ENCODE data around the gene CAMK1D.
"Not testable (repeated sequence)": the region's sequence is repeated elsewhere in the genome, so short reads cannot be mapped to it uniquely, and the experiment has no call there.

CAMK1D gene

GRCh38 chr10:12348870-12349628, at the start of gene CAMK1D:
TSS of gene CAMK1D (plus strand) at chr10:12349547.
- H3K36me3 ChIP-seq (ENCODE audit: insufficient read depth, low read length): no peaks in the 10 kb centered on the region; the same call in 1 of the 2 replicates
- peaks cover 15% of the 10 kb centered on the region for H3K27me3 ChIP-seq (ENCODE audit: insufficient read depth, low read length, poor library complexity)
- DNase-seq: peak; percentile 93
- H3K4me1 ChIP-seq (ENCODE audit: insufficient read depth, low read length): peaks cover 29% of the 10 kb centered on the region
- peaks cover 29% of the 10 kb centered on the region for H4K20me1 ChIP-seq (ENCODE audit: insufficient read depth, low read length)
- H3K9ac ChIP-seq (ENCODE audit: low read depth, low read length): peak within 1 kb of the TSS; percentile 79
- H3K4me3 ChIP-seq (ENCODE audit: low read depth in 1 of 2, low read length in 2 of 2): peak within 1 kb of the TSS; percentile 56 to 88
- peak within 1 kb of the TSS; percentile 100 for H3K4me2 ChIP-seq (ENCODE audit: insufficient read depth, low read length)
- H3K9me3 ChIP-seq (ENCODE audit: insufficient read depth, low read length, severe bottlenecking): no peaks in the 10 kb centered on the region
- ATAC-seq (ENCODE audit: insufficient read depth, low read depth): peak; percentile 79
- no peak for TF ChIP-seq EZH2 (IDR thresholded peaks at IDR 0.05; ENCODE audit: borderline replicate concordance, low read depth, low read length, severe bottlenecking)
- TF ChIP-seq CTCF (IDR thresholded peaks at IDR 0.05; ENCODE audit: borderline replicate concordance, extremely low read depth, low read length, poor library complexity, severe bottlenecking): peak; percentile 52
- peak within 1 kb of the TSS; percentile 70 for H3K27ac ChIP-seq (ENCODE audit: low read length)
- peak within 1 kb of the TSS; percentile 93 for H2AFZ ChIP-seq (ENCODE audit: low read depth, low read length)
- H3K79me2 ChIP-seq (ENCODE audit: insufficient read depth, low read length): no peaks in the 10 kb centered on the region

GRCh38 chr10:12301036-12301435, 48.3 kb upstream of the CAMK1D start:
- not testable (repeated sequence) for H3K27me3 ChIP-seq (ENCODE audit: insufficient read depth, low read length, poor library complexity); H3K36me3 ChIP-seq (ENCODE audit: insufficient read depth, low read length); H3K79me2 ChIP-seq (ENCODE audit: insufficient read depth, low read length); H3K4me3 ChIP-seq (ENCODE audit: low read depth in 1 of 2, low read length in 2 of 2); H3K9me3 ChIP-seq (ENCODE audit: insufficient read depth, low read length, severe bottlenecking); H3K4me1 ChIP-seq (ENCODE audit: insufficient read depth, low read length); DNase-seq; H4K20me1 ChIP-seq (ENCODE audit: insufficient read depth, low read length); H3K9ac ChIP-seq (ENCODE audit: low read depth, low read length); H2AFZ ChIP-seq (ENCODE audit: low read depth, low read length); ATAC-seq (ENCODE audit: insufficient read depth, low read depth); H3K27ac ChIP-seq (ENCODE audit: low read length); H3K4me2 ChIP-seq (ENCODE audit: insufficient read depth, low read length)

GRCh38 chr10:12308057-12308456, 41.3 kb upstream of the CAMK1D start:
- Histone ChIP-seq H3K4me3 (ENCODE audit: low read depth in 1 of 2, low read length in 2 of 2) (no peak overlapping the region), H3K27ac (ENCODE audit: low read length) (no peak overlapping the region), H3K36me3 (ENCODE audit: insufficient read depth, low read length) (no peaks in the 10 kb centered on the region), H3K9me3 (ENCODE audit: insufficient read depth, low read length, severe bottlenecking) (no peaks in the 10 kb centered on the region), H3K79me2 (ENCODE audit: insufficient read depth, low read length) (no peaks in the 10 kb centered on the region), H2AFZ (ENCODE audit: low read depth, low read length) (no peak overlapping the region), H4K20me1 (ENCODE audit: insufficient read depth, low read length) (no peaks in the 10 kb centered on the region), H3K4me2 (ENCODE audit: insufficient read depth, low read length) (no peak overlapping the region), H3K9ac (ENCODE audit: low read depth, low read length) (no peak overlapping the region), H3K27me3 (ENCODE audit: insufficient read depth, low read length, poor library complexity) (no peaks in the 10 kb centered on the region), H3K4me1 (ENCODE audit: insufficient read depth, low read length) (no peaks in the 10 kb centered on the region)
- no peak for DNase-seq
- no peak for ATAC-seq (ENCODE audit: insufficient read depth, low read depth)
- TF ChIP-seq CTCF (IDR thresholded peaks at IDR 0.05; ENCODE audit: borderline replicate concordance, extremely low read depth, low read length, poor library complexity, severe bottlenecking) (no peak), EZH2 (IDR thresholded peaks at IDR 0.05; ENCODE audit: borderline replicate concordance, low read depth, low read length, severe bottlenecking) (no peak)

GRCh38 chr10:12308736-12309375, 40.5 kb upstream of the CAMK1D start:
- H2AFZ ChIP-seq (ENCODE audit: low read depth, low read length): no peak overlapping the region
- ATAC-seq (ENCODE audit: insufficient read depth, low read depth): no peak
- no peak overlapping the region for H3K27ac ChIP-seq (ENCODE audit: low read length)
- H3K4me3 ChIP-seq (ENCODE audit: low read depth in 1 of 2, low read length in 2 of 2): no peak overlapping the region
- no peak overlapping the region for H3K4me2 ChIP-seq (ENCODE audit: insufficient read depth, low read length)
- no peaks in the 10 kb centered on the region for H3K79me2 ChIP-seq (ENCODE audit: insufficient read depth, low read length)
- no peaks in the 10 kb centered on the region for H3K27me3 ChIP-seq (ENCODE audit: insufficient read depth, low read length, poor library complexity)
- H3K9me3 ChIP-seq (ENCODE audit: insufficient read depth, low read length, severe bottlenecking): no peaks in the 10 kb centered on the region
- no peak overlapping the region for H3K9ac ChIP-seq (ENCODE audit: low read depth, low read length)
- H4K20me1 ChIP-seq (ENCODE audit: insufficient read depth, low read length): no peaks in the 10 kb centered on the region
- DNase-seq: no peak
- no peaks in the 10 kb centered on the region for H3K36me3 ChIP-seq (ENCODE audit: insufficient read depth, low read length)
- TF ChIP-seq CTCF (IDR thresholded peaks at IDR 0.05; ENCODE audit: borderline replicate concordance, extremely low read depth, low read length, poor library complexity, severe bottlenecking) (no peak), EZH2 (IDR thresholded peaks at IDR 0.05; ENCODE audit: borderline replicate concordance, low read depth, low read length, severe bottlenecking) (no peak)
- H3K4me1 ChIP-seq (ENCODE audit: insufficient read depth, low read length): no peaks in the 10 kb centered on the region

GRCh38 chr10:12309783-12310182, 39.6 kb upstream of the CAMK1D start:
- not testable (repeated sequence) for H2AFZ ChIP-seq (ENCODE audit: low read depth, low read length); DNase-seq; H3K79me2 ChIP-seq (ENCODE audit: insufficient read depth, low read length); H3K9me3 ChIP-seq (ENCODE audit: insufficient read depth, low read length, severe bottlenecking); H3K36me3 ChIP-seq (ENCODE audit: insufficient read depth, low read length); H3K27me3 ChIP-seq (ENCODE audit: insufficient read depth, low read length, poor library complexity); H3K9ac ChIP-seq (ENCODE audit: low read depth, low read length); H4K20me1 ChIP-seq (ENCODE audit: insufficient read depth, low read length); H3K4me2 ChIP-seq (ENCODE audit: insufficient read depth, low read length); H3K4me3 ChIP-seq (ENCODE audit: low read depth in 1 of 2, low read length in 2 of 2); ATAC-seq (ENCODE audit: insufficient read depth, low read depth); H3K27ac ChIP-seq (ENCODE audit: low read length); H3K4me1 ChIP-seq (ENCODE audit: insufficient read depth, low read length)

Measured in DND-41 (cell line).